NCI-H2081 (cell line): ENCODE results near the gene CIDEA.

Experiments
- DNase-seq, 2 experiments: peaks; one replicate each; lab custom pipeline; 2025; lab: John Stamatoyannopoulos, UW

Gene CIDEA

DNA sequence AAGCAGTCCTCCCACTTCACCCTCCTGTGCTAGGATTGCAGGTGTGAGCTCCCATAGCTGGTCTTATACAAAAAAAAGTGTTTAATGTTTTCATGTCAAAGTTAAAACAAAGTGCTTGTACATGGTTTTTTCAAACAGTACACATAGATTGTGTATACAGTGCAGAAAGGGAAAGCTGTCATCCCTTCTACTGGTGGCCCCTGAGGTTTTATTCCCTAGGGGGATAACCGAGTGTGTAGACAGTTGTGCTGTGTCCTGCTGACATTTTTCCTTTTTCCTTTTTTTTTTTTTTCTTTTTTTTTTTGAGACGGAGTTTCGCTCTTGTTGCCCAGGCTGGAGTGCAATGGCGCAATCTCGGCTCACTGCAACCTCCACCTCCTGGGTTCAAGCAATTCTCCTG is 64.7 kb downstream of the CIDEA start:
- DNase-seq: no peak

DNA sequence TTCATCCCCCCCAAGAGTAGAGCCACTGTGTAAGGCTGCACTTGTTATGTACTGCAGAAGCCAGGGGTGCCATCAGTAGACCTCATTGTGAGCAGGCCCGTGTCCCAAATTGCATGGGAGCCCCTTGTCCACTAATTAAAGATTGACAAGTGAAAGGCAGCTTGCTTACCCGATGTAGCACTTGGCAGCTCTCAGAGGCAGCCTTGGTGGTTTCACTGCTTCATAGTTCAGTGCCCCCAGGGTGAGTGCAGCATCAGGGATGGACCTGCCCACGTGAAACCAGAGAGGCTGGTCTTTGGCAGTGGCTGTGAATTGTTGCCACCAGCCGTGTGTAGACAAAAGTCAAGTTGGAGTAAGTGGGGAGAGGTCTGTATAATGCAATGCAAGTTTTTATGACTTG is 67.2 kb downstream of the CIDEA start:
- no peak for DNase-seq

DNA sequence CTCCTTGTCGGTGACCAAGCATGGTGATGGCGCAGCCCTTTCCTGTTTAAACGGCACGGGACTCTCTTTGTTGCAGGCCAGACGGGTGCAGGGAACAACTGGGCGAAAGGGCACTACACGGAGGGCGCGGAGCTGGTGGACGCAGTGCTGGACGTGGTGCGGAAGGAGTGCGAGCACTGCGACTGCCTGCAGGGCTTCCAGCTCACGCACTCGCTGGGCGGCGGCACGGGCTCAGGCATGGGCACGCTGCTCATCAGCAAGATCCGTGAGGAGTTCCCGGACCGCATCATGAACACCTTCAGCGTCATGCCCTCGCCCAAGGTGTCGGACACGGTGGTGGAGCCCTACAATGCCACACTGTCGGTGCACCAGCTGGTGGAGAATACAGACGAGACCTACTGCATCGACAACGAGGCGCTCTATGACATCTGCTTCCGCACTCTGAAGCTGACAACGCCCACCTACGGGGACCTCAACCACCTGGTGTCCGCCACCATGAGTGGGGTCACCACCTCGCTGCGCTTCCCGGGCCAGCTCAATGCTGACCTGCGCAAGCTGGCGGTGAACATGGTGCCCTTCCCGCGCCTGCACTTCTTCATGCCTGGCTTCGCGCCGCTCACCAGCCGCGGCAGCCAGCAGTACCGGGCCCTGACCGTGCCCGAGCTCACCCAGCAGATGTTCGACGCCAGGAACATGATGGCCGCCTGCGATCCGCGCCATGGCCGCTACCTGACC is 71.0 kb downstream of the CIDEA start:
- DNase-seq: no peak

DNA sequence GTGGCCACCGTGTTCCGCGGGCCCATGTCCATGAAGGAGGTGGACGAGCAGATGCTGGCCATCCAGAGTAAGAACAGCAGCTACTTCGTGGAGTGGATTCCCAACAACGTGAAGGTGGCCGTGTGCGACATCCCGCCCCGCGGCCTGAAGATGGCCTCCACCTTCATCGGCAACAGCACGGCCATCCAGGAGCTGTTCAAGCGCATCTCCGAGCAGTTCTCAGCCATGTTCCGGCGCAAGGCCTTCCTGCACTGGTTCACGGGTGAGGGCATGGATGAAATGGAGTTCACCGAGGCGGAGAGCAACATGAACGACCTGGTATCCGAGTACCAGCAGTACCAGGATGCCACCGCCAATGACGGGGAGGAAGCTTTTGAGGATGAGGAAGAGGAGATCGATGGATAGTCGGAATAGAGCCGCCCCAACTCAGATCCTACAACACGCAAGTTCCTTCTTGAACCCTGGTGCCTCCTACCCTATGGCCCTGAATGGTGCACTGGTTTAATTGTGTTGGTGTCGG is 71.6 kb downstream of the CIDEA start:
- DNase-seq: no peak

DNA sequence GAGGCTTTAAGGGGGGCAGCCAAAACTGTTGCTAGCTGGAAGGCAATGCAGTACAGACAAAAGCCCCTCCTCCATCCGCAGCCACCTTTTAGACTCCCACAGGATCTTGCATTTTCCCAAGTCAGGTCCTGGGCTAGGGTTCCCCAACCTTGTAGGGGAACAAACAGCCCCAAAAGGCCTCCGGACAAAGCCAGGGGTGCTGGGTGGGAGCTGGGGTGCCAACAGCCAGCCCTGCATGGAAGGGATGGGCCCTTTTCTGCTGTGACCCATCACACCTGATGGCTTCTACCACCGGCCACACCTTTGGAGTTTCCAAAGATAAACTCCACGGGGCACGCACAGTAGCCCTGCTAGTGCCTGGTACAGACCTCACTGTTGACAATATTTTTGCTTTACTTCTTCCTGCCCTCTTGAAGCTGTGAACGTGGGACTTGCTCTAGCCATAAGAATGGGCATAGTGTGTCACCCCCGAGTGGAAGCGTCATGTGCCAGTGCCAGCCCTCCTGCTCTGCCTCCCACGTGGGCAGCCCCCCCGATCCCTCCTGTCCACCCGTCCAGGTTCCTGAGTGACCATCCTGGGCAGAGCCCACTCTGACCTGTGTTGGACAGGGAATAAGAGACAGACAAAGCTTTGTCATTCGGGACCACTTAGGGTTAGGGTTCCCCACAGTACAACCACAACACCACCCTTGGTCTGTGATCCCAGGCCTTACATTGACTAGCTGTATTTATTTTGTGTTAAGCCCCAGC is 72.7 kb downstream of the CIDEA start:
- no peak for DNase-seq
